Hepatocyte (in vitro differentiated cells): Measurements from ENCODE around the gene BBIP1.

Source experiments
- EZH2 ChIP-seq: fragments of 200-600 bp; sonication (generic); IDR thresholded peaks from 2 replicates; pipeline ENCODE4 v1.6.1; 2016; ENCODE audit warnings: antibody characterized with exemption, mild to moderate bottlenecking, borderline replicate concordance
- EZH2phosphoT487 ChIP-seq: fragments of 200-600 bp; sonication (generic); IDR thresholded peaks from one replicate; pipeline ENCODE4 v1.6.1; 2018; ENCODE audit warnings: antibody characterized with exemption, mild to moderate bottlenecking, low read depth, moderate library complexity; ENCODE audit not compliant: unreplicated experiment, severe bottlenecking
- TF ChIP-seq, protein P1 (sequence below): fragments of 200-600 bp; sonication (generic); IDR thresholded peaks from 2 replicates; pipeline ENCODE4 v1.5.1; 2016; ENCODE audit warnings: antibody characterized with exemption, mild to moderate bottlenecking; ENCODE audit not compliant: poor library complexity

DNA sequence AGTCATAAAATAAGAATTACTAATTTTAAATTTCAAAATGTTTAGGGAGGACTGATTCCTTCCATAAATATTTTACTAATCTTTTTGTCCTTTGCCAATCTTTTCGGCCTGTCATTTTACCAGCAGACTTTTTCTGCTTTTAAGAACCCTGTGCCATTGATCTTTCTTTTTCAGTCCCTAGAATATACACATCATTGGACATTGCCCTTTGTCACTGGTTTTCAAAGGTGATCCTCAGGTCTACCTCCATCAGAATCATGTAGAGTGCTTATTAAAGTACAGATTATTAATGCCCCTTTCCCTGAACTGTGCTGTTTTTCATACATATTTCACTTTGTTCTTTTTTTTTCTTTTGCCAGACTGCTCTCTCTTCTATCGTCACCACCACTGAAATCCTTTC lies 44.2 kb upstream of the BBIP1 start:
- TF ChIP-seq EZH2phosphoT487 (no peak), EZH2 (no peak)
- TF ChIP-seq, protein P1, sequence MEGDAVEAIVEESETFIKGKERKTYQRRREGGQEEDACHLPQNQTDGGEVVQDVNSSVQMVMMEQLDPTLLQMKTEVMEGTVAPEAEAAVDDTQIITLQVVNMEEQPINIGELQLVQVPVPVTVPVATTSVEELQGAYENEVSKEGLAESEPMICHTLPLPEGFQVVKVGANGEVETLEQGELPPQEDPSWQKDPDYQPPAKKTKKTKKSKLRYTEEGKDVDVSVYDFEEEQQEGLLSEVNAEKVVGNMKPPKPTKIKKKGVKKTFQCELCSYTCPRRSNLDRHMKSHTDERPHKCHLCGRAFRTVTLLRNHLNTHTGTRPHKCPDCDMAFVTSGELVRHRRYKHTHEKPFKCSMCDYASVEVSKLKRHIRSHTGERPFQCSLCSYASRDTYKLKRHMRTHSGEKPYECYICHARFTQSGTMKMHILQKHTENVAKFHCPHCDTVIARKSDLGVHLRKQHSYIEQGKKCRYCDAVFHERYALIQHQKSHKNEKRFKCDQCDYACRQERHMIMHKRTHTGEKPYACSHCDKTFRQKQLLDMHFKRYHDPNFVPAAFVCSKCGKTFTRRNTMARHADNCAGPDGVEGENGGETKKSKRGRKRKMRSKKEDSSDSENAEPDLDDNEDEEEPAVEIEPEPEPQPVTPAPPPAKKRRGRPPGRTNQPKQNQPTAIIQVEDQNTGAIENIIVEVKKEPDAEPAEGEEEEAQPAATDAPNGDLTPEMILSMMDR, result no peak
